HG03135 (cell line): ENCODE measurements around the gene ZNF230.
A peak's percentile ranks its signal among the peaks of the same experiment; 100 is the strongest.

Source experiments
- ATAC-seq: cut with Tn5 transposase; IDR thresholded peaks from one replicate; pipeline ENCODE4 v1.9.1; 2021; ENCODE audit warnings: mild to moderate bottlenecking, moderate library complexity; ENCODE audit not compliant: unreplicated experiment

Gene ZNF230

GRCh38 chr19:44002566-44003460, at the start of gene ZNF230:
Gene ZNF230, plus strand, starts transcription at chr19:44002957. Its CDS starts 4,122 bp downstream, at chr19:44007079.
- peak; percentile 95 for ATAC-seq

GRCh38 chr19:43956827-43957226, 45.9 kb upstream of the ZNF230 start:
- ATAC-seq: no peak

GRCh38 chr19:43957891-43958290, 44.9 kb upstream of the ZNF230 start:
- ATAC-seq: no peak

- no peak for ATAC-seq
Observed at GRCh38 chr19:43960411-43960810, 42.3 kb upstream of the ZNF230 start.

- ATAC-seq: no peak
Observed at GRCh38 chr19:43966079-43966694, 36.6 kb upstream of the ZNF230 start.

- no peak for ATAC-seq
Observed at GRCh38 chr19:43976732-43977131, 26.0 kb upstream of the ZNF230 start.

- ATAC-seq: peak; percentile 31
Observed at GRCh38 chr19:43983544-43983911, 19.2 kb upstream of the ZNF230 start.

GRCh38 chr19:43983912-43984686, 18.7 kb upstream of the ZNF230 start, which contains the start of gene ZNF155:
Gene ZNF155, plus strand, starts transcription at chr19:43984188. Its CDS starts 4,356 bp downstream, at chr19:43988544.
- peak; percentile 76 for ATAC-seq

- no peak for ATAC-seq
Observed at GRCh38 chr19:43984687-43985000, 18.1 kb upstream of the ZNF230 start.

GRCh38 chr19:43997631-43998290, 5.0 kb upstream of the ZNF230 start:
- ATAC-seq: no peak

GRCh38 chr19:44002212-44002565, 568 bp upstream of the ZNF230 start:
- ATAC-seq: no peak

GRCh38 chr19:44003461-44004009, 778 bp downstream of the ZNF230 start:
- peak; percentile 32 for ATAC-seq

GRCh38 chr19:44005973-44006372, 3.2 kb downstream of the ZNF230 start:
- ATAC-seq: no peak

- ATAC-seq: no peak
Observed at GRCh38 chr19:44007473-44007872, 4.7 kb downstream of the ZNF230 start.

GRCh38 chr19:44010468-44010867, 7.7 kb downstream of the ZNF230 start:
- ATAC-seq: no peak

- no peak for ATAC-seq
Observed at GRCh38 chr19:44019498-44019897, 16.7 kb downstream of the ZNF230 start.

- ATAC-seq: no peak
Observed at GRCh38 chr19:44021221-44021620, 18.5 kb downstream of the ZNF230 start.

- no peak for ATAC-seq
Observed at GRCh38 chr19:44024900-44025216, 22.1 kb downstream of the ZNF230 start.

- ATAC-seq: peak; percentile 95
Observed at GRCh38 chr19:44025217-44025936, 22.6 kb downstream of the ZNF230 start, which contains the start of gene ZNF222. Gene ZNF222, plus strand, starts transcription at chr19:44025379. Its CDS starts 58 bp downstream, at chr19:44025437.

- no peak for ATAC-seq
Observed at GRCh38 chr19:44026622-44027021, 23.9 kb downstream of the ZNF230 start.
